GM23338 (cell line): ENCODE data around the gene NRAS. TPM values are rescaled to one million over a fixed set of nuclear protein-coding genes. Genes with fewer than 3 reads are reported as not detected.

ENCODE experiments used
- ATAC-seq: fragments of 200-7000 bp; cut with Tn5 transposase; 3 replicates; pipeline ENCODE4 v1.9.1; 2020
- DNase-seq: peaks from one replicate; pipeline ENCODE4 v3.0.0-alpha.2; 2015; ENCODE audit warnings: low spot score
- H2AFZ ChIP-seq: fragments of 200-600 bp; sonication (generic); 2 replicates; pipeline ENCODE4 v1.8.0; 2016; ENCODE audit warnings: antibody characterized with exemption, mild to moderate bottlenecking, moderate library complexity
- H3F3A ChIP-seq: fragments of 200-600 bp; sonication (generic); replicated peaks from 2 replicates; pipeline ENCODE4 v1.8.0; 2017; ENCODE audit warnings: antibody characterized with exemption, mixed run types, low read depth
- H3K27ac ChIP-seq: fragments of 200-600 bp; sonication (generic); 2 replicates; pipeline ENCODE4 v1.6.1; 2016; ENCODE audit warnings: low read depth
- H3K27me3 ChIP-seq: fragments of 200-600 bp; sonication (generic); 2 replicates; pipeline ENCODE4 v1.8.0; 2016; ENCODE audit warnings: mild to moderate bottlenecking, mixed run types, moderate library complexity; ENCODE audit not compliant: insufficient read depth
- H3K36me3 ChIP-seq: fragments of 200-600 bp; sonication (generic); 2 replicates; pipeline ENCODE4 v1.8.0; 2016; ENCODE audit warnings: mild to moderate bottlenecking; ENCODE audit not compliant: insufficient read depth
- H3K4me1 ChIP-seq: fragments of 200-600 bp; sonication (generic); 2 replicates; pipeline ENCODE4 v1.8.0; 2016; ENCODE audit warnings: mild to moderate bottlenecking, moderate library complexity; ENCODE audit not compliant: insufficient read depth
- H3K4me2 ChIP-seq: fragments of 200-600 bp; sonication (generic); 2 replicates; pipeline ENCODE4 v1.7.1; 2017; ENCODE audit warnings: mixed run types
- H3K4me3 ChIP-seq: fragments of 200-600 bp; sonication (generic); 2 replicates; pipeline ENCODE4 v1.6.1; 2016; ENCODE audit warnings: mixed run types
- H3K79me2 ChIP-seq: fragments of 200-600 bp; sonication (generic); replicated peaks from 2 replicates; pipeline ENCODE4 v1.8.0; 2017; ENCODE audit warnings: mild to moderate bottlenecking; ENCODE audit not compliant: insufficient read depth
- H3K9me2 ChIP-seq: fragments of 200-600 bp; sonication (generic); 2 replicates; pipeline ENCODE4 v1.8.0; 2017; ENCODE audit not compliant: insufficient read depth
- H4K20me1 ChIP-seq: fragments of 200-600 bp; sonication (generic); replicated peaks from 2 replicates; pipeline ENCODE4 v1.8.0; 2017; ENCODE audit warnings: mild to moderate bottlenecking; ENCODE audit not compliant: insufficient read depth
- H3K27ac Mint-ChIP-seq: 2 replicates; pipeline ENCODE4 v1.8.0; 2020; ENCODE audit warnings: inconsistent platforms, mild to moderate bottlenecking, moderate library complexity, mixed read lengths
- H3K27me3 Mint-ChIP-seq: 3 replicates; pipeline ENCODE4 v1.8.0; 2022; ENCODE audit warnings: low read depth, mild to moderate bottlenecking, moderate library complexity, mixed read lengths, inconsistent platforms; ENCODE audit not compliant: insufficient read depth, poor library complexity
- H3K36me3 Mint-ChIP-seq: 3 replicates; pipeline ENCODE4 v1.8.0; 2021; ENCODE audit warnings: low read depth, mild to moderate bottlenecking, inconsistent platforms, moderate library complexity, mixed read lengths
- H3K4me1 Mint-ChIP-seq: 3 replicates; pipeline ENCODE4 v1.8.0; 2020; ENCODE audit warnings: mild to moderate bottlenecking, inconsistent platforms, mixed read lengths
- H3K4me3 Mint-ChIP-seq: 3 replicates; pipeline ENCODE4 v1.8.0; 2021; ENCODE audit warnings: moderate library complexity, mild to moderate bottlenecking, inconsistent platforms, mixed read lengths
- H3K9me3 Mint-ChIP-seq: 3 replicates; pipeline ENCODE4 v1.8.0; 2020; ENCODE audit warnings: moderate library complexity, mild to moderate bottlenecking, inconsistent platforms, mixed read lengths
- CREB1 ChIP-seq: fragments of 250-450 bp; sonication (Bioruptor Pico); IDR thresholded peaks from 2 replicates; pipeline ENCODE4 v1.5.0; 2020; ENCODE audit warnings: low read depth, mild to moderate bottlenecking, moderate library complexity
- EZH2 ChIP-seq: fragments of 200-600 bp; sonication (generic); IDR thresholded peaks from one replicate; pipeline ENCODE4 v1.8.0; 2017; ENCODE audit warnings: antibody characterized with exemption, mild to moderate bottlenecking, low read depth; ENCODE audit not compliant: unreplicated experiment
- EZH2phosphoT487 ChIP-seq: fragments of 200-600 bp; sonication (generic); IDR thresholded peaks from one replicate; pipeline ENCODE4 v1.8.1; 2018; ENCODE audit warnings: antibody characterized with exemption; ENCODE audit not compliant: unreplicated experiment
- JUNB ChIP-seq: IDR thresholded peaks from one replicate; pipeline ENCODE4 v1.6.1; 2016; ENCODE audit warnings: antibody characterized with exemption; ENCODE audit not compliant: unreplicated experiment
- NANOG ChIP-seq: IDR thresholded peaks from 2 replicates; pipeline ENCODE4 v1.6.1; 2016; ENCODE audit warnings: antibody characterized with exemption, borderline replicate concordance
- POLR2AphosphoS5 ChIP-seq: IDR thresholded peaks from 2 replicates; pipeline ENCODE4 v1.6.1; 2016; ENCODE audit warnings: antibody characterized with exemption, low read depth
- STAT1 ChIP-seq: IDR thresholded peaks from one replicate; pipeline ENCODE4 v1.6.1; 2016; ENCODE audit warnings: antibody characterized with exemption; ENCODE audit not compliant: unreplicated experiment
- ZNF114 ChIP-seq: fragments of 250-450 bp; sonication (Bioruptor Pico); IDR thresholded peaks from 2 replicates; pipeline ENCODE4 v1.5.0; 2020; ENCODE audit warnings: mild to moderate bottlenecking, moderate library complexity
- ZNF331 ChIP-seq: fragments of 250-450 bp; sonication (Bioruptor Pico); IDR thresholded peaks from 2 replicates; pipeline ENCODE4 v1.5.0; 2020; ENCODE audit warnings: low read depth, mild to moderate bottlenecking, moderate library complexity
- ZNF462 ChIP-seq: fragments of 250-450 bp; sonication (Bioruptor Pico); IDR thresholded peaks from 2 replicates; pipeline ENCODE4 v1.5.0; 2020; ENCODE audit warnings: mild to moderate bottlenecking, moderate library complexity
- polyA plus RNA-seq: library from polyadenylated mRNA; unstranded; fragments of >200 nt; fragmentation: Nextera tagmentation; extraction: Ambion mirVana; gene quantifications from 2 replicates; pipeline ENCODE4 v1.2.1, GENCODE V29; 2016
- total RNA-seq: library from RNA; depleted of rRNA; stranded (reverse); fragments of >200 nt; shearing (Covaris generic); gene quantifications from 2 replicates; pipeline ENCODE4 v1.2.3, GENCODE V29; 2014
- TF ChIP-seq, protein P1 (sequence below): IDR thresholded peaks from one replicate; pipeline ENCODE4 v1.6.1; 2018; ENCODE audit warnings: antibody characterized with exemption; ENCODE audit not compliant: unreplicated experiment
- TF ChIP-seq, protein P2 (sequence below): IDR thresholded peaks from 2 replicates; pipeline ENCODE4 v1.6.1; 2016; ENCODE audit warnings: antibody characterized with exemption
- TF ChIP-seq, protein P3 (sequence below), 2 experiments: fragments of 200-600 bp in 1 of 2; sonication (generic) in 1 of 2; conservative IDR thresholded peaks; 2 replicates each; pipeline versions ENCODE4 v1.5.1 to v1.6.1; 2016 to 2017; ENCODE audit warnings: antibody characterized with exemption in 2 of 2, low read depth in 2 of 2, mild to moderate bottlenecking in 2 of 2, moderate library complexity in 1 of 2

NRAS gene
- total and polyA plus RNA-seq, 2 experiments from 2014 or later = 22.3 to 83.2 TPM

DNA sequence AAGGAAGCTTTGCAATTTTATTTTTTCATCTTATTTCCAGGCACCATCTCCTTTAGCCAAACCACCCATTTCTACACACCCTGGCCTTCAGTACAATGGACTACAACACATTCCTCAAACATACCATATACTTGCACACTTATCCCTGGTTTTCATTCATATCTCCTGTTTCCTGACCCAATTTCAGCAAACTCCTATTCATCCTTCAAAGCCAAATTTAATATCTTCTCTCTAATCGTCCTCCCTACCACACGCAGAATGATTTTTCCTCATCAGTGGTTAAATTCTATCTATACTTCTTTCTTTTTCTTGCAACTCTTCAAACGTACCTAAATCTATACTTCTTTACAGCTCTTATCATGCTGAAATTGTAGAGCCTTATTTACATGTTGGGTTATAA, 49.6 kb downstream of the NRAS start:
- Histone ChIP-seq H2AFZ (no peak overlapping the region), H3K27me3 (peaks cover 21% of the 10 kb centered on the region; the same call in 1 of the 2 replicates), H3K4me2 (no peak overlapping the region), H4K20me1 (no peaks in the 10 kb centered on the region), H3K9me2 (no peaks in the 10 kb centered on the region), H3F3A (peaks cover 7% of the 10 kb centered on the region; the same call in 1 of the 2 replicates), H3K4me1 (0 out of 2 replicates have a peak, but pooled peaks cover 4% of the 10 kb centered on the region), H3K79me2 (no peaks in the 10 kb centered on the region), H3K27ac (no peak overlapping the region), H3K36me3 (no peaks in the 10 kb centered on the region), H3K4me3 (no peak overlapping the region)
- Mint-ChIP-seq H3K27me3 (peaks cover 6% of the 10 kb centered on the region), H3K4me3 (no peak overlapping the region), H3K9me3 (no peaks in the 10 kb centered on the region), H3K36me3 (no peaks in the 10 kb centered on the region), H3K4me1 (peaks cover 4% of the 10 kb centered on the region; the same call in 2 of the 3 replicates), H3K27ac (no peak overlapping the region)
- TF ChIP-seq STAT1 (no peak), CREB1 (CRISPR knock-in tag) (no peak), JUNB (no peak), ZNF331 (CRISPR knock-in tag) (no peak), POLR2AphosphoS5 (no peak), ZNF114 (CRISPR knock-in tag) (no peak), ZNF462 (CRISPR knock-in tag) (no peak), EZH2phosphoT487 (no peak), EZH2 (no peak), NANOG (no peak)
- TF ChIP-seq, protein P1, sequence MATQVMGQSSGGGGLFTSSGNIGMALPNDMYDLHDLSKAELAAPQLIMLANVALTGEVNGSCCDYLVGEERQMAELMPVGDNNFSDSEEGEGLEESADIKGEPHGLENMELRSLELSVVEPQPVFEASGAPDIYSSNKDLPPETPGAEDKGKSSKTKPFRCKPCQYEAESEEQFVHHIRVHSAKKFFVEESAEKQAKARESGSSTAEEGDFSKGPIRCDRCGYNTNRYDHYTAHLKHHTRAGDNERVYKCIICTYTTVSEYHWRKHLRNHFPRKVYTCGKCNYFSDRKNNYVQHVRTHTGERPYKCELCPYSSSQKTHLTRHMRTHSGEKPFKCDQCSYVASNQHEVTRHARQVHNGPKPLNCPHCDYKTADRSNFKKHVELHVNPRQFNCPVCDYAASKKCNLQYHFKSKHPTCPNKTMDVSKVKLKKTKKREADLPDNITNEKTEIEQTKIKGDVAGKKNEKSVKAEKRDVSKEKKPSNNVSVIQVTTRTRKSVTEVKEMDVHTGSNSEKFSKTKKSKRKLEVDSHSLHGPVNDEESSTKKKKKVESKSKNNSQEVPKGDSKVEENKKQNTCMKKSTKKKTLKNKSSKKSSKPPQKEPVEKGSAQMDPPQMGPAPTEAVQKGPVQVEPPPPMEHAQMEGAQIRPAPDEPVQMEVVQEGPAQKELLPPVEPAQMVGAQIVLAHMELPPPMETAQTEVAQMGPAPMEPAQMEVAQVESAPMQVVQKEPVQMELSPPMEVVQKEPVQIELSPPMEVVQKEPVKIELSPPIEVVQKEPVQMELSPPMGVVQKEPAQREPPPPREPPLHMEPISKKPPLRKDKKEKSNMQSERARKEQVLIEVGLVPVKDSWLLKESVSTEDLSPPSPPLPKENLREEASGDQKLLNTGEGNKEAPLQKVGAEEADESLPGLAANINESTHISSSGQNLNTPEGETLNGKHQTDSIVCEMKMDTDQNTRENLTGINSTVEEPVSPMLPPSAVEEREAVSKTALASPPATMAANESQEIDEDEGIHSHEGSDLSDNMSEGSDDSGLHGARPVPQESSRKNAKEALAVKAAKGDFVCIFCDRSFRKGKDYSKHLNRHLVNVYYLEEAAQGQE = no peak
- TF ChIP-seq, protein P2, sequence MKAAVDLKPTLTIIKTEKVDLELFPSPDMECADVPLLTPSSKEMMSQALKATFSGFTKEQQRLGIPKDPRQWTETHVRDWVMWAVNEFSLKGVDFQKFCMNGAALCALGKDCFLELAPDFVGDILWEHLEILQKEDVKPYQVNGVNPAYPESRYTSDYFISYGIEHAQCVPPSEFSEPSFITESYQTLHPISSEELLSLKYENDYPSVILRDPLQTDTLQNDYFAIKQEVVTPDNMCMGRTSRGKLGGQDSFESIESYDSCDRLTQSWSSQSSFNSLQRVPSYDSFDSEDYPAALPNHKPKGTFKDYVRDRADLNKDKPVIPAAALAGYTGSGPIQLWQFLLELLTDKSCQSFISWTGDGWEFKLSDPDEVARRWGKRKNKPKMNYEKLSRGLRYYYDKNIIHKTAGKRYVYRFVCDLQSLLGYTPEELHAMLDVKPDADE = no peak
- TF ChIP-seq, protein P3, sequence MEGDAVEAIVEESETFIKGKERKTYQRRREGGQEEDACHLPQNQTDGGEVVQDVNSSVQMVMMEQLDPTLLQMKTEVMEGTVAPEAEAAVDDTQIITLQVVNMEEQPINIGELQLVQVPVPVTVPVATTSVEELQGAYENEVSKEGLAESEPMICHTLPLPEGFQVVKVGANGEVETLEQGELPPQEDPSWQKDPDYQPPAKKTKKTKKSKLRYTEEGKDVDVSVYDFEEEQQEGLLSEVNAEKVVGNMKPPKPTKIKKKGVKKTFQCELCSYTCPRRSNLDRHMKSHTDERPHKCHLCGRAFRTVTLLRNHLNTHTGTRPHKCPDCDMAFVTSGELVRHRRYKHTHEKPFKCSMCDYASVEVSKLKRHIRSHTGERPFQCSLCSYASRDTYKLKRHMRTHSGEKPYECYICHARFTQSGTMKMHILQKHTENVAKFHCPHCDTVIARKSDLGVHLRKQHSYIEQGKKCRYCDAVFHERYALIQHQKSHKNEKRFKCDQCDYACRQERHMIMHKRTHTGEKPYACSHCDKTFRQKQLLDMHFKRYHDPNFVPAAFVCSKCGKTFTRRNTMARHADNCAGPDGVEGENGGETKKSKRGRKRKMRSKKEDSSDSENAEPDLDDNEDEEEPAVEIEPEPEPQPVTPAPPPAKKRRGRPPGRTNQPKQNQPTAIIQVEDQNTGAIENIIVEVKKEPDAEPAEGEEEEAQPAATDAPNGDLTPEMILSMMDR (conservative IDR thresholded peaks at IDR 0.05; ENCODE audit: low read depth in 2 of 2) = no peak
- ATAC-seq = no peak
- no peak for DNase-seq
